Neural crest cell (in vitro differentiated cells): ENCODE measurements around the gene SIM1. TPM values are rescaled to one million over a fixed set of nuclear protein-coding genes. Genes with fewer than 3 reads are reported as not detected.

Source experiments
- DNase-seq: peaks from one replicate; pipeline ENCODE4 v3.0.0; 2021; ENCODE audit warnings: low read depth, mixed read lengths, low spot score
- H3K27ac Mint-ChIP-seq: one replicate; pipeline ENCODE4 v1.8.0; 2021; ENCODE audit warnings: mild to moderate bottlenecking, mixed read lengths; ENCODE audit not compliant: unreplicated experiment
- H3K27me3 Mint-ChIP-seq: 2 replicates; pipeline ENCODE4 v1.8.0; 2021; ENCODE audit warnings: low read depth, mild to moderate bottlenecking, mixed read lengths
- H3K36me3 Mint-ChIP-seq: 2 replicates; pipeline ENCODE4 v1.8.0; 2021; ENCODE audit warnings: low read depth, mild to moderate bottlenecking, mixed read lengths
- H3K4me1 Mint-ChIP-seq: 2 replicates; pipeline ENCODE4 v1.8.0; 2021; ENCODE audit warnings: mixed read lengths
- H3K4me3 Mint-ChIP-seq: one replicate; pipeline ENCODE4 v1.8.0; 2021; ENCODE audit warnings: mild to moderate bottlenecking, mixed read lengths
- H3K9me3 Mint-ChIP-seq: 2 replicates; pipeline ENCODE4 v1.8.0; 2021; ENCODE audit warnings: mixed read lengths
- total RNA-seq: library from RNA; stranded (reverse); gene quantifications from 2 replicates; pipeline ENCODE4 v1.2.1, GENCODE V29; 2021
- TF ChIP-seq, protein P1 (sequence below): fragments of 200-600 bp; sonication (generic); conservative IDR thresholded peaks from 2 replicates; pipeline ENCODE4 v1.5.0; 2021; ENCODE audit warnings: antibody characterized with exemption, mild to moderate bottlenecking

Gene SIM1
- total RNA-seq, 1 donor from 2014 or later, result 0.58 TPM

DNA sequence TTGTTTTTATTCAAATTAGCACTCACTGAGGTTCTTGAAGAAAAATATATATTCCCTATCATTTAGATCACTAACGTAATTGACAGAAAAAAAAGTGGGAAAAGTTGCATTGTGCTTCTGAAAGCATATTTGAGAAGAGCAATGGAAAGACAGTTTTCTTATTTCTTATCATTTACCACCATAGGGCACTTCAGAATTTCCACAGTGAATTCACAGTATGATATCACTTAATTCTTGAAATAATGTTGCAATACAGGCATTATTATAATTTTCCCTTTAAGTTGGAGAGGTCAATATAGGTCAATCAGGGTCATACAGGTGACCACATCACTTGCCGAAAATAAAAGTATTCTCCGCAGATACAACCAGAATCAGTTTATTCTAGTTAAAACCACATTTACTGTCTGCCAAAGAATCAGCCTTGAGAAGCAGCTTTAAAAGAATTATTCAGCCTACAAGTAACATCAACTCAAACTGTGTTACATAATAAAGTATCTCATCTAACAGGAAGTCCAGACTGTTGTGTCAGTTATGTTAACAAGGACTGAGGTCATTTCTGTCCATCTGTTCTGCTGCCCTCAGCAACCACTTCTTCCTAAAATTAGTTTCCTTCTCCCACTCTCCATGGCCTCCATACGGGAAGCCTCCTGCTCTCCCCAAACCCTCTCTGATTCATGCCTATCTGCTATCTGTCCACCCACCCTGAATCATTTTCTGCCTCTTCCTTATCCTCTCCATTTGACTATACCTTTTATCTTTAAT is 121.2 kb downstream of the SIM1 start:
- Mint-ChIP-seq H3K27ac (no peak overlapping the region), H3K36me3 (peaks cover 5% of the 10 kb centered on the region)
- TF ChIP-seq, protein P1, sequence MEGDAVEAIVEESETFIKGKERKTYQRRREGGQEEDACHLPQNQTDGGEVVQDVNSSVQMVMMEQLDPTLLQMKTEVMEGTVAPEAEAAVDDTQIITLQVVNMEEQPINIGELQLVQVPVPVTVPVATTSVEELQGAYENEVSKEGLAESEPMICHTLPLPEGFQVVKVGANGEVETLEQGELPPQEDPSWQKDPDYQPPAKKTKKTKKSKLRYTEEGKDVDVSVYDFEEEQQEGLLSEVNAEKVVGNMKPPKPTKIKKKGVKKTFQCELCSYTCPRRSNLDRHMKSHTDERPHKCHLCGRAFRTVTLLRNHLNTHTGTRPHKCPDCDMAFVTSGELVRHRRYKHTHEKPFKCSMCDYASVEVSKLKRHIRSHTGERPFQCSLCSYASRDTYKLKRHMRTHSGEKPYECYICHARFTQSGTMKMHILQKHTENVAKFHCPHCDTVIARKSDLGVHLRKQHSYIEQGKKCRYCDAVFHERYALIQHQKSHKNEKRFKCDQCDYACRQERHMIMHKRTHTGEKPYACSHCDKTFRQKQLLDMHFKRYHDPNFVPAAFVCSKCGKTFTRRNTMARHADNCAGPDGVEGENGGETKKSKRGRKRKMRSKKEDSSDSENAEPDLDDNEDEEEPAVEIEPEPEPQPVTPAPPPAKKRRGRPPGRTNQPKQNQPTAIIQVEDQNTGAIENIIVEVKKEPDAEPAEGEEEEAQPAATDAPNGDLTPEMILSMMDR, result no peak

DNA sequence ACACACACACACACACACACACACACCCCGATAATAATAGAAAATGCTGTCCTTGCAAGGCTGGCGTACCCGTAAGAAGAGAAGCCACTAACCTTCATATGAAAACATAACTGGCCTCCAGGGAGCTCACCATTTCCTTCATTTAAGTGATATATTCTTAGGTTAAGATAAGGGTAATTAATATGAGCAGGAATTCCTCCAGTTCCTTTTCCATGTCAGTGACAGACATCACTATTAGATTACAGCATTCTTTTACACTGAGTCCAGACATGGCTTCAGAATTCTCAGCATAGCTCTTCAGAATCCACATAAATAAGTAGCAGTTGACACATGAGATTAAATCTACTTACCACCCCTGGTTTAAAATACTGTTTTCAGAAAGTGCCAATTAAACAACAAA is 121.9 kb downstream of the SIM1 start:
- Mint-ChIP-seq H3K4me3 (no peak overlapping the region), H3K27me3 (no peaks in the 10 kb centered on the region), H3K9me3 (peaks cover 9% of the 10 kb centered on the region), H3K27ac (no peak overlapping the region), H3K36me3 (peaks cover 5% of the 10 kb centered on the region), H3K4me1 (no peaks in the 10 kb centered on the region)
- DNase-seq, result no peak
- TF ChIP-seq, protein P1, result no peak

More for the DNA sequence above, 121.2 kb downstream of the SIM1 start:
- peaks cover 9% of the 10 kb centered on the region for H3K9me3 Mint-ChIP-seq
- DNase-seq, result no peak
- H3K4me1 Mint-ChIP-seq, result peaks cover 3% of the 10 kb centered on the region
- H3K27me3 Mint-ChIP-seq, result no peaks in the 10 kb centered on the region
- H3K4me3 Mint-ChIP-seq, result no peak overlapping the region

GRCh38 chr6:100339574-100340255 is 125.0 kb downstream of the SIM1 start:
- Mint-ChIP-seq H3K4me3 (no peak overlapping the region), H3K27ac (no peak overlapping the region), H3K9me3 (peaks cover 9% of the 10 kb centered on the region), H3K27me3 (no peaks in the 10 kb centered on the region), H3K4me1 (no peaks in the 10 kb centered on the region), H3K36me3 (peaks cover 5% of the 10 kb centered on the region)
- DNase-seq, result no peak
- TF ChIP-seq, protein P1, result no peak

DNA sequence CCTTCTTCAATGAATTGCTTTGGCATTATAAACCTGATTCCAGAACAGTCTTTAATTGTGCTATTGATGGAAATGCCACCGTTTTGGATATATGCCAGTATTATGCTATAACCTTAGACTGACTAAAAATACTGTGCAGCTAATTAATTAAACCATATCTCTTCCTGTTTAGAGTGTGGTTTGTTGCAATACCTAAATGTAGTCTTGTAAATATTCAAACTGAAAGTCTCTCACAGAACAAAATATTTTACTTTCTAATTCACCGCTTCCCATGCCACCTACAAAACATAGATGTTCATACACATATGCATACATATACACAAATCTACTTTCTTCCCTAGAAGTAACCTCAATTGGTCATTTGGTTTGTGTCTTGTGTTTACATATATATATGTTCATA is 126.6 kb downstream of the SIM1 start:
- Mint-ChIP-seq H3K27ac (no peak overlapping the region), H3K36me3 (peaks cover 5% of the 10 kb centered on the region), H3K9me3 (peaks cover 9% of the 10 kb centered on the region), H3K27me3 (no peaks in the 10 kb centered on the region), H3K4me3 (no peak overlapping the region), H3K4me1 (no peaks in the 10 kb centered on the region)
- DNase-seq, result no peak
- TF ChIP-seq, protein P1, result no peak

DNA sequence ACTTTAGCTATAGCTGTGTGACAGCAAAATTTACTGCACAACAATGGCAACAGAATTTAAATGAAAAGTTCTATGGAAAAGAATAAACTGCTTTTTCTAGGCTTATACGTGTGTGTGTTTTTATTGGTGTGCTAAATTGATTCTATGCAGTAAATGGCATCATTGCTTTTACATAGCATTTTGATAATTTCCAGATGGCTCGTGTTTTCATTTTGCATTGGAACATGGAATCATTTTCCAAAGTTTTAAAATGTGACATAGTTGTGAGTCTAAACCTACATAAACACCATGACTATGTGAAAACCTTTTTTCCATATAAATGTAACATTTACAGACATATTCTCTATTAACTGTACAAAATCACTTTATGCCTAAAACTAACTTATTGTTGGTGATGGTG is 127.8 kb downstream of the SIM1 start:
- H3K27me3 Mint-ChIP-seq, result no peaks in the 10 kb centered on the region
- H3K4me3 Mint-ChIP-seq, result no peak overlapping the region
- H3K36me3 Mint-ChIP-seq, result peaks cover 5% of the 10 kb centered on the region

More for the DNA sequence above, 127.8 kb downstream of the SIM1 start:
- Mint-ChIP-seq H3K9me3 (peaks cover 9% of the 10 kb centered on the region), H3K27ac (no peak overlapping the region), H3K4me1 (no peaks in the 10 kb centered on the region)
- DNase-seq, result no peak
- TF ChIP-seq, protein P1, result no peak
